K562 (cell line): ENCODE results near the gene ATP6V1F. TPM values are rescaled to one million over a fixed set of nuclear protein-coding genes. Genes with fewer than 3 reads are reported as not detected.

ENCODE experiments used
- ATF3 ChIP-seq, 2 experiments: fragments of 450-650 bp in 1 of 2; sonication (generic) in 1 of 2; formaldehyde crosslinking in 1 of 2; IDR thresholded peaks in 1 of 2; conservative IDR thresholded peaks in 1 of 2; 2 replicates each; pipeline versions ENCODE4 v1.6.1 to v1.8.1; 2016 to 2023; ENCODE audit warnings: mild to moderate bottlenecking in 2 of 2, moderate library complexity in 2 of 2, inconsistent platforms in 1 of 2, missing genetic modification reagents in 1 of 2
- CREM ChIP-seq: IDR thresholded peaks from 2 replicates; pipeline ENCODE4 v1.6.1; 2014; ENCODE audit warnings: antibody characterized with exemption, low read depth
- CUX1 ChIP-seq: fragments of 200-800 bp; sonication (Bioruptor generic); IDR thresholded peaks from 2 replicates; pipeline ENCODE4 v1.6.1; 2016; ENCODE audit warnings: missing genetic modification characterization, missing compliant biosample characterization
- HDAC3 ChIP-seq: fragments of 450-650 bp; IDR thresholded peaks from 2 replicates; pipeline ENCODE4 v1.6.1; 2018; ENCODE audit warnings: borderline replicate concordance, mild to moderate bottlenecking, moderate library complexity; ENCODE audit not compliant: partially characterized antibody
- MEF2A ChIP-seq: IDR thresholded peaks from 2 replicates; pipeline ENCODE4 v1.6.1; 2011; ENCODE audit warnings: low read depth, mild to moderate bottlenecking, low read length, moderate library complexity; ENCODE audit not compliant: control insufficient read depth
- MLX ChIP-seq, 2 experiments: fragments of 450-650 bp in 1 of 2; sonication (generic) in 1 of 2; formaldehyde crosslinking; conservative IDR thresholded peaks; 2 replicates each; pipeline versions ENCODE4 v1.4.0 to v1.8.1; 2020 to 2022; ENCODE audit warnings: mild to moderate bottlenecking in 1 of 2, missing genetic modification reagents in 1 of 2
- NCOA4 ChIP-seq: fragments of 450-650 bp; IDR thresholded peaks from 2 replicates; pipeline ENCODE4 v1.6.1; 2018; ENCODE audit warnings: mild to moderate bottlenecking; ENCODE audit not compliant: partially characterized antibody
- NFE2 ChIP-seq: IDR thresholded peaks from 2 replicates; pipeline ENCODE4 v1.6.1; 2014; ENCODE audit warnings: antibody characterized with exemption, low read depth
- NFRKB ChIP-seq: fragments of 450-650 bp; IDR thresholded peaks from 2 replicates; pipeline ENCODE4 v1.6.1; 2016; ENCODE audit warnings: low read depth
- NR2C2 ChIP-seq, 2 experiments: fragments of 200-800 bp in 1 of 2; sonication (Bioruptor generic) in 1 of 2; sonication (generic) in 1 of 2; formaldehyde crosslinking in 1 of 2; IDR thresholded peaks; 2 replicates each; pipeline versions ENCODE4 v1.6.1 to v1.8.0; 2016 to 2022; ENCODE audit warnings: mild to moderate bottlenecking in 1 of 2, missing compliant biosample characterization in 1 of 2, missing genetic modification characterization in 1 of 2, missing genetic modification reagents in 1 of 2
- POLR2G ChIP-seq: fragments of 200-400 bp; formaldehyde crosslinking; IDR thresholded peaks from 2 replicates; pipeline ENCODE4 v1.6.1; 2017; ENCODE audit warnings: low read depth, mild to moderate bottlenecking, antibody characterized with exemption, low read length, moderate library complexity
- PTTG1 ChIP-seq: fragments of 450-650 bp; IDR thresholded peaks from 2 replicates; pipeline ENCODE4 v1.6.1; 2016; ENCODE audit warnings: low read depth, mild to moderate bottlenecking, missing genetic modification characterization, missing compliant biosample characterization
- RAD21 ChIP-seq, 2 experiments: fragments of 250-450 bp in 1 of 2; fragments of 450-650 bp in 1 of 2; sonication (Bioruptor Pico) in 1 of 2; formaldehyde crosslinking in 1 of 2; IDR thresholded peaks in 1 of 2; conservative IDR thresholded peaks in 1 of 2; 2 replicates each; pipeline versions ENCODE4 v1.4.0 to v1.8.0; 2020 to 2022; ENCODE audit warnings: mild to moderate bottlenecking in 2 of 2, moderate library complexity in 1 of 2
- RBM17 ChIP-seq: fragments of 200-400 bp; formaldehyde crosslinking; IDR thresholded peaks from 2 replicates; pipeline ENCODE4 v1.6.1; 2017; ENCODE audit warnings: low read depth, mild to moderate bottlenecking, low read length, borderline replicate concordance
- TOE1 ChIP-seq, 2 experiments: fragments of 450-650 bp in 1 of 2; sonication (generic) in 1 of 2; formaldehyde crosslinking in 1 of 2; IDR thresholded peaks; 2 replicates each; pipeline versions ENCODE4 v1.7.1 to v1.8.0; 2016 to 2022; ENCODE audit warnings: borderline replicate concordance in 2 of 2, mild to moderate bottlenecking in 2 of 2, antibody characterized with exemption in 1 of 2, inconsistent platforms in 1 of 2, low read depth in 1 of 2, missing genetic modification reagents in 1 of 2, moderate library complexity in 1 of 2
- ZC3H11A ChIP-seq: IDR thresholded peaks from 2 replicates; pipeline ENCODE4 v1.6.1; 2012; ENCODE audit warnings: low read depth, low read length, improper control_type of control experiment
- ZNF217 ChIP-seq: sonication (generic); formaldehyde crosslinking; IDR thresholded peaks from 2 replicates; pipeline ENCODE4 v1.8.0; 2022; ENCODE audit warnings: mild to moderate bottlenecking, missing genetic modification reagents
- ZNF589 ChIP-seq: fragments of 200-800 bp; sonication (Bioruptor generic); IDR thresholded peaks from 2 replicates; pipeline ENCODE4 v1.6.1; 2016; ENCODE audit warnings: low read depth, missing genetic modification characterization, missing compliant biosample characterization
- ZSCAN32 ChIP-seq: fragments of 450-650 bp; formaldehyde crosslinking; IDR thresholded peaks from 2 replicates; pipeline ENCODE4 v1.4.0; 2020; ENCODE audit warnings: mild to moderate bottlenecking, moderate library complexity
- polyA plus RNA-seq, 8 experiments: library from polyadenylated mRNA; depleted of rRNA in 4 of 8; stranded (reverse) in 5 of 8; unstranded in 3 of 8; fragments of >200 nt; fragmentation: Nextera tagmentation in 2 of 8; fragmentation: Illumina TruSeq in 1 of 8; extraction: Ambion mirVana in 2 of 8; extraction: Trizol in 1 of 8; gene quantifications; 2 replicates each; pipeline versions ENCODE4 v1.2.1 to v1.2.3, GENCODE V29; 2011 to 2014; ENCODE audit warnings: inconsistent platforms in 1 of 8, missing spikeins in 1 of 8
- total RNA-seq, 7 experiments: library from RNA; depleted of rRNA in 6 of 7; stranded (reverse); fragments of >200 nt in 6 of 7; fragmentation: Illumina TruSeq in 2 of 7; extraction: Trizol in 2 of 7; gene quantifications; 2 replicates each; pipeline versions ENCODE4 v1.2.1 to v1.2.3, GENCODE V29; 2011 to 2021; ENCODE audit warnings: low replicate concordance in 1 of 7

Gene ATP6V1F
- total and polyA plus RNA-seq, 9 of the 15 experiments (the other 6 are each of a cell fraction or from before 2014, with no cell fraction given): 206 to 1,123 (median 542) TPM

- no peak for TF ChIP-seq RAD21 (CRISPR knock-in tag; conservative IDR thresholded peaks at IDR 0.05 in 1 of 2, IDR thresholded peaks at IDR 0.05 in 1 of 2)
- TF ChIP-seq NFE2: no peak
- no peak for TF ChIP-seq ZNF217 (CRISPR knock-in tag)
- no peak for TF ChIP-seq CREM
- no peak for TF ChIP-seq RBM17
- TF ChIP-seq NCOA4: no peak
- TF ChIP-seq CUX1 (CRISPR knock-in tag): no peak
- TF ChIP-seq NFRKB: no peak; the same call in none of the 2 replicates
- TF ChIP-seq ATF3 (IDR thresholded peaks at IDR 0.05): no peak
- TF ChIP-seq ATF3 (CRISPR knock-in tag; conservative IDR thresholded peaks at IDR 0.05): 0 out of 2 replicates have a peak, but pooled peaks have one; percentile 68
- peak; percentile 52 to 66; a peak in 1 of 4 replicates for TF ChIP-seq MLX (CRISPR knock-in tag; conservative IDR thresholded peaks at IDR 0.05)
- 0 out of 2 replicates have a peak, but pooled peaks have one; percentile 24 for TF ChIP-seq ZNF589 (CRISPR knock-in tag)
- no peak for TF ChIP-seq ZC3H11A
- no peak for TF ChIP-seq PTTG1 (tag)
- no peak for TF ChIP-seq HDAC3
- no peak for TF ChIP-seq TOE1 (IDR thresholded peaks at IDR 0.05; ENCODE audit: borderline replicate concordance)
- TF ChIP-seq TOE1 (CRISPR knock-in tag; IDR thresholded peaks at IDR 0.05; ENCODE audit: borderline replicate concordance, low read depth): no peak
- no peak for TF ChIP-seq POLR2G
- no peak for TF ChIP-seq ZSCAN32
- TF ChIP-seq MEF2A: no peak
- TF ChIP-seq NR2C2 (CRISPR knock-in tag; IDR thresholded peaks at IDR 0.05): no peak
- TF ChIP-seq NR2C2 (tag; IDR thresholded peaks at IDR 0.05): no peak
These were observed 592 bp upstream of the ATP6V1F start (continued) for GRCh38 chr7:128861957-128862570.
